K562 (cell line): ENCODE results near the gene TENM4. TPM values are rescaled to one million over a fixed set of nuclear protein-coding genes. Genes with fewer than 3 reads are reported as not detected.

ENCODE experiments used
- ATAC-seq: fragments of 200-7000 bp; cut with Tn5 transposase; 3 replicates; pipeline ENCODE4 v1.9.1; 2020; ENCODE audit warnings: moderate library complexity
- BruUV-seq: library from RNA; stranded (reverse); fragments of 400-500 nt; replicated peaks from 2 replicates; lab custom pipeline; 2021; lab: Mats Ljungman, UMichigan
- CTCF ChIA-PET: fragments of 300-600 bp; formaldehyde crosslinking; extraction: SDS; loops from one replicate; lab custom pipeline; 2021; ENCODE audit warnings: low intra/inter-chr PET ratio; lab: Yijun Ruan, JAX
- POLR2A ChIA-PET: fragments of 300-600, 350-650 bp; sonication (Branson Sonifier 250); formaldehyde crosslinking; extraction: SDS; loops from one replicate; lab custom pipeline; 2021; ENCODE audit warnings: antibody characterized with exemption, inconsistent platforms; lab: Yijun Ruan, JAX
- DNase-seq, 4 experiments: peaks; one replicate each; pipeline versions ENCODE4 v3.0.0 to v3.0.0-alpha.2; 2011 to 2018; ENCODE audit warnings: low spot score in 3 of 4, mixed read lengths in 3 of 4; ENCODE audit errors: extremely low read depth in 1 of 4
- FAIRE-seq: peaks from 2 replicates; lab custom pipeline; 2011; peaks lifted over from hg19 to GRCh38; lab: Jason Lieb, UNC
- H2AFZ ChIP-seq: 2 replicates; pipeline ENCODE4 v1.6.0; 2011; ENCODE audit warnings: low read depth, low read length, control low read depth, inconsistent platforms
- H3K27ac ChIP-seq: fragments of 200-600 bp; 3 replicates; pipeline ENCODE4 v1.8.0; 2011; ENCODE audit warnings: low read depth, mild to moderate bottlenecking, control low read depth, inconsistent platforms, low read length, moderate library complexity, mixed read lengths; ENCODE audit errors: extremely low read depth
- H3K27me3 ChIP-seq, 2 experiments: fragments of 300-600 bp in 1 of 2; 2 replicates in 1 of 2; 3 replicates in 1 of 2; pipeline versions ENCODE4 v1.6.0 to v1.8.0; 2011; ENCODE audit warnings: inconsistent platforms in 2 of 2, low read length in 2 of 2, mild to moderate bottlenecking in 1 of 2, mixed read lengths in 1 of 2, moderate library complexity in 1 of 2; ENCODE audit not compliant: control insufficient read depth in 2 of 2, insufficient read depth in 2 of 2
- H3K36me3 ChIP-seq: fragments of 300-600 bp; 3 replicates; pipeline ENCODE4 v1.8.0; 2011; ENCODE audit warnings: mild to moderate bottlenecking, low read length, inconsistent platforms; ENCODE audit not compliant: control insufficient read depth, insufficient read depth
- H3K4me1 ChIP-seq, 2 experiments: fragments of 200-600 bp in 1 of 2; replicated peaks in 1 of 2; 2 replicates in 1 of 2; 3 replicates in 1 of 2; pipeline versions ENCODE4 v1.5.1 to v1.8.0; 2011; ENCODE audit warnings: inconsistent platforms in 2 of 2, low read length in 2 of 2, mild to moderate bottlenecking in 1 of 2, mixed read lengths in 1 of 2, moderate library complexity in 1 of 2; ENCODE audit not compliant: control insufficient read depth in 2 of 2, insufficient read depth in 2 of 2
- H3K4me2 ChIP-seq: 2 replicates; pipeline ENCODE4 v1.6.1; 2011; ENCODE audit warnings: low read length, control low read depth, inconsistent platforms, mixed read lengths; ENCODE audit not compliant: insufficient read depth
- H3K4me3 ChIP-seq: fragments of 200-600 bp; sonication (generic), shearing (Covaris generic); 2 replicates; pipeline ENCODE4 v1.5.1; 2016; ENCODE audit warnings: control low read depth, inconsistent platforms
- H3K79me2 ChIP-seq: fragments of 200-600 bp; 3 replicates; pipeline ENCODE4 v1.8.0; 2011; ENCODE audit warnings: low read length, inconsistent platforms; ENCODE audit not compliant: control insufficient read depth, insufficient read depth
- H3K9ac ChIP-seq, 2 experiments: 2 replicates each; pipeline versions ENCODE4 v1.6.0 to v1.6.1; 2011; ENCODE audit warnings: low read depth in 2 of 2, low read length in 2 of 2, control low read depth in 1 of 2, inconsistent platforms in 1 of 2, mild to moderate bottlenecking in 1 of 2, mixed read lengths in 1 of 2; ENCODE audit not compliant: insufficient read depth in 1 of 2
- H3K9me1 ChIP-seq: one replicate; pipeline ENCODE4 v1.6.0; 2011; ENCODE audit warnings: inconsistent platforms, mild to moderate bottlenecking, low read length, moderate library complexity; ENCODE audit not compliant: control insufficient read depth, insufficient read depth
- H3K9me3 ChIP-seq: replicated peaks from 2 replicates; pipeline ENCODE4 v1.5.1; 2011; ENCODE audit warnings: low read depth, low read length, inconsistent platforms; ENCODE audit not compliant: control insufficient read depth, insufficient read depth
- H4K20me1 ChIP-seq: replicated peaks from 2 replicates; pipeline ENCODE4 v1.6.1; 2011; ENCODE audit warnings: low read length, inconsistent platforms, mixed read lengths; ENCODE audit not compliant: control insufficient read depth, insufficient read depth
- CBX8 ChIP-seq: fragments of 200-600 bp; sonication (generic); IDR thresholded peaks from 2 replicates; pipeline ENCODE4 v1.6.1; 2012; ENCODE audit warnings: borderline replicate concordance, mixed run types, low read depth, mild to moderate bottlenecking, moderate library complexity, mixed read lengths, low read length, control low read depth, inconsistent platforms; ENCODE audit not compliant: poor library complexity, severe bottlenecking; ENCODE audit errors: extremely low read depth
- CSDE1 ChIP-seq, 2 experiments: fragments of 450-650 bp; IDR thresholded peaks; 2 replicates each; pipeline ENCODE4 v1.6.1; 2016; ENCODE audit warnings: mild to moderate bottlenecking in 1 of 2
- DDX20 ChIP-seq: fragments of 450-650 bp; IDR thresholded peaks from 2 replicates; pipeline ENCODE4 v1.6.1; 2016; ENCODE audit warnings: missing genetic modification characterization, low read depth, mild to moderate bottlenecking, missing compliant biosample characterization, moderate library complexity
- ELF4 ChIP-seq: fragments of 450-650 bp; formaldehyde crosslinking; IDR thresholded peaks from 2 replicates; pipeline ENCODE4 v1.4.0; 2022; ENCODE audit warnings: missing genetic modification characterization
- HDAC2 ChIP-seq: fragments of 450-650 bp; IDR thresholded peaks from 2 replicates; pipeline ENCODE4 v1.6.1; 2016; ENCODE audit warnings: mild to moderate bottlenecking
- HLTF ChIP-seq: fragments of 450-650 bp; IDR thresholded peaks from 2 replicates; pipeline ENCODE4 v1.6.1; 2016
- HMG20A ChIP-seq: fragments of 450-650 bp; formaldehyde crosslinking; conservative IDR thresholded peaks from 2 replicates; pipeline ENCODE4 v1.4.0; 2020; ENCODE audit warnings: mild to moderate bottlenecking, mixed read lengths
- RCOR1 ChIP-seq, 2 experiments: IDR thresholded peaks; 2 replicates each; pipeline ENCODE4 v1.6.1; 2012; ENCODE audit warnings: low read depth in 2 of 2, low read length in 2 of 2, borderline replicate concordance in 1 of 2, improper control_type of control experiment in 1 of 2
- SRSF9 ChIP-seq: fragments of 200-400 bp; formaldehyde crosslinking; IDR thresholded peaks from 2 replicates; pipeline ENCODE4 v1.6.1; 2017; ENCODE audit warnings: low read depth, low read length, borderline replicate concordance
- TEAD2 ChIP-seq: fragments of 450-650 bp; IDR thresholded peaks from 2 replicates; pipeline ENCODE4 v1.6.1; 2016; ENCODE audit warnings: missing genetic modification characterization, control low read depth, missing compliant biosample characterization
- ZC3H4 ChIP-seq: sonication (generic); formaldehyde crosslinking; IDR thresholded peaks from 2 replicates; pipeline ENCODE4 v1.9.0; 2021; ENCODE audit warnings: missing genetic modification reagents, borderline replicate concordance
- ZNF561 ChIP-seq: fragments of 450-650 bp; formaldehyde crosslinking; conservative IDR thresholded peaks from 2 replicates; pipeline ENCODE4 v1.4.0; 2020; ENCODE audit warnings: mild to moderate bottlenecking, moderate library complexity
- WGBS: fragments of 100-300 bp; shearing (Covaris generic); methylation state at CpG from one replicate; pipeline ENCODE4 v1.1.6; 2016; ENCODE audit warnings: low coverage, mixed read lengths; ENCODE audit not compliant: insufficient coverage; ENCODE audit errors: missing lambda C conversion rate; 5-methylcytosine and 5-hydroxymethylcytosine counted together
- in situ Hi-C: fragments of 300-500 bp; cut with MboI; formaldehyde crosslinking; loops from 4 replicates; pipeline ENCODE4 v1.15.0; 2018; ENCODE audit warnings: inconsistent platforms, mixed read lengths
- intact Hi-C: fragments of 100-400 bp; cut with micrococcal nuclease; formaldehyde crosslinking; loops from 2 replicates; pipeline ENCODE4 v1.14.2; 2022
- polyA plus RNA-seq, 8 experiments: library from polyadenylated mRNA; depleted of rRNA in 4 of 8; stranded (reverse) in 5 of 8; unstranded in 3 of 8; fragments of >200 nt; fragmentation: Nextera tagmentation in 2 of 8; fragmentation: Illumina TruSeq in 1 of 8; extraction: Ambion mirVana in 2 of 8; extraction: Trizol in 1 of 8; gene quantifications; 2 replicates each; pipeline versions ENCODE4 v1.2.1 to v1.2.3, GENCODE V29; 2011 to 2014; ENCODE audit warnings: inconsistent platforms in 1 of 8, missing spikeins in 1 of 8
- total RNA-seq, 7 experiments: library from RNA; depleted of rRNA in 6 of 7; stranded (reverse); fragments of >200 nt in 6 of 7; fragmentation: Illumina TruSeq in 2 of 7; extraction: Trizol in 2 of 7; gene quantifications; 2 replicates each; pipeline versions ENCODE4 v1.2.1 to v1.2.3, GENCODE V29; 2011 to 2021; ENCODE audit warnings: low replicate concordance in 1 of 7
- TF ChIP-seq, protein P1 (sequence below): IDR thresholded peaks from 2 replicates; pipeline ENCODE4 v1.6.1; 2014; ENCODE audit warnings: antibody characterized with exemption
- TF ChIP-seq, protein P2 (sequence below): IDR thresholded peaks from 3 replicates; pipeline ENCODE4 v1.6.1; 2011; ENCODE audit warnings: borderline replicate concordance, mild to moderate bottlenecking, moderate library complexity; ENCODE audit not compliant: insufficient read length; ENCODE audit errors: extremely low read depth
- TF ChIP-seq, protein P3 (sequence below): fragments of 250-450 bp; sonication (Bioruptor Pico); IDR thresholded peaks from 2 replicates; pipeline ENCODE4 v1.5.0; 2022; ENCODE audit warnings: mild to moderate bottlenecking

TENM4 gene
- total and polyA plus RNA-seq, 9 of the 15 experiments (the other 6 are each of a cell fraction or from before 2014, with no cell fraction given): 0.16 TPM; not detected in 8

- no peak for TF ChIP-seq TEAD2 (tag)
- no peak for TF ChIP-seq DDX20
- TF ChIP-seq, protein P1, sequence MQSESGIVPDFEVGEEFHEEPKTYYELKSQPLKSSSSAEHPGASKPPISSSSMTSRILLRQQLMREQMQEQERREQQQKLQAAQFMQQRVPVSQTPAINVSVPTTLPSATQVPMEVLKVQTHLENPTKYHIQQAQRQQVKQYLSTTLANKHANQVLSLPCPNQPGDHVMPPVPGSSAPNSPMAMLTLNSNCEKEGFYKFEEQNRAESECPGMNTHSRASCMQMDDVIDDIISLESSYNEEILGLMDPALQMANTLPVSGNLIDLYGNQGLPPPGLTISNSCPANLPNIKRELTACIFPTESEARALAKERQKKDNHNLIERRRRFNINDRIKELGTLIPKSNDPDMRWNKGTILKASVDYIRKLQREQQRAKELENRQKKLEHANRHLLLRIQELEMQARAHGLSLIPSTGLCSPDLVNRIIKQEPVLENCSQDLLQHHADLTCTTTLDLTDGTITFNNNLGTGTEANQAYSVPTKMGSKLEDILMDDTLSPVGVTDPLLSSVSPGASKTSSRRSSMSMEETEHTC: no peak
- no peak for TF ChIP-seq CBX8
- TF ChIP-seq SRSF9: no peak
- TF ChIP-seq ZNF561 (CRISPR knock-in tag): no peak
- TF ChIP-seq HMG20A (CRISPR knock-in tag): no peak
- TF ChIP-seq HLTF: no peak
- TF ChIP-seq, all 486 proteins: peak for 0
These were observed 91.7 kb downstream of the TENM4 start (continued) for GRCh38 chr11:79348976-79349682.

- ATAC-seq: no peak
- no peak overlapping the region for H3K27ac ChIP-seq
- H3K4me2 ChIP-seq: no peak overlapping the region
- no peaks in the 10 kb centered on the region for H3K9me3 ChIP-seq
- no peaks in the 10 kb centered on the region for H3K79me2 ChIP-seq
- no peak overlapping the region for H3K9ac ChIP-seq
- CTCF ChIA-PET: no interaction called here
- no peak overlapping the region for H3K4me3 ChIP-seq
- in situ Hi-C loops: no loop called here
- intact Hi-C loops: no loop called here
- TF ChIP-seq, protein P2, sequence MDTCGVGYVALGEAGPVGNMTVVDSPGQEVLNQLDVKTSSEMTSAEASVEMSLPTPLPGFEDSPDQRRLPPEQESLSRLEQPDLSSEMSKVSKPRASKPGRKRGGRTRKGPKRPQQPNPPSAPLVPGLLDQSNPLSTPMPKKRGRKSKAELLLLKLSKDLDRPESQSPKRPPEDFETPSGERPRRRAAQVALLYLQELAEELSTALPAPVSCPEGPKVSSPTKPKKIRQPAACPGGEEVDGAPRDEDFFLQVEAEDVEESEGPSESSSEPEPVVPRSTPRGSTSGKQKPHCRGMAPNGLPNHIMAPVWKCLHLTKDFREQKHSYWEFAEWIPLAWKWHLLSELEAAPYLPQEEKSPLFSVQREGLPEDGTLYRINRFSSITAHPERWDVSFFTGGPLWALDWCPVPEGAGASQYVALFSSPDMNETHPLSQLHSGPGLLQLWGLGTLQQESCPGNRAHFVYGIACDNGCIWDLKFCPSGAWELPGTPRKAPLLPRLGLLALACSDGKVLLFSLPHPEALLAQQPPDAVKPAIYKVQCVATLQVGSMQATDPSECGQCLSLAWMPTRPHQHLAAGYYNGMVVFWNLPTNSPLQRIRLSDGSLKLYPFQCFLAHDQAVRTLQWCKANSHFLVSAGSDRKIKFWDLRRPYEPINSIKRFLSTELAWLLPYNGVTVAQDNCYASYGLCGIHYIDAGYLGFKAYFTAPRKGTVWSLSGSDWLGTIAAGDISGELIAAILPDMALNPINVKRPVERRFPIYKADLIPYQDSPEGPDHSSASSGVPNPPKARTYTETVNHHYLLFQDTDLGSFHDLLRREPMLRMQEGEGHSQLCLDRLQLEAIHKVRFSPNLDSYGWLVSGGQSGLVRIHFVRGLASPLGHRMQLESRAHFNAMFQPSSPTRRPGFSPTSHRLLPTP: no peak
- TF ChIP-seq CSDE1 (IDR thresholded peaks at IDR 0.05) (no peak), RCOR1 (IDR thresholded peaks at IDR 0.05; ENCODE audit: borderline replicate concordance in 1 of 2, low read depth in 2 of 2, low read length in 2 of 2) (no peak), HDAC2 (no peak), ELF4 (CRISPR knock-in tag) (no peak), ZC3H4 (CRISPR knock-in tag) (no peak)
- TF ChIP-seq, protein P3, sequence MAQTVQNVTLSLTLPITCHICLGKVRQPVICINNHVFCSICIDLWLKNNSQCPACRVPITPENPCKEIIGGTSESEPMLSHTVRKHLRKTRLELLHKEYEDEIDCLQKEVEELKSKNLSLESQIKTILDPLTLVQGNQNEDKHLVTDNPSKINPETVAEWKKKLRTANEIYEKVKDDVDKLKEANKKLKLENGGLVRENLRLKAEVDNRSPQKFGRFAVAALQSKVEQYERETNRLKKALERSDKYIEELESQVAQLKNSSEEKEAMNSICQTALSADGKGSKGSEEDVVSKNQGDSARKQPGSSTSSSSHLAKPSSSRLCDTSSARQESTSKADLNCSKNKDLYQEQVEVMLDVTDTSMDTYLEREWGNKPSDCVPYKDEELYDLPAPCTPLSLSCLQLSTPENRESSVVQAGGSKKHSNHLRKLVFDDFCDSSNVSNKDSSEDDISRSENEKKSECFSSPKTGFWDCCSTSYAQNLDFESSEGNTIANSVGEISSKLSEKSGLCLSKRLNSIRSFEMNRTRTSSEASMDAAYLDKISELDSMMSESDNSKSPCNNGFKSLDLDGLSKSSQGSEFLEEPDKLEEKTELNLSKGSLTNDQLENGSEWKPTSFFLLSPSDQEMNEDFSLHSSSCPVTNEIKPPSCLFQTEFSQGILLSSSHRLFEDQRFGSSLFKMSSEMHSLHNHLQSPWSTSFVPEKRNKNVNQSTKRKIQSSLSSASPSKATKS (CRISPR knock-in tag): no peak
- H3K4me1 ChIP-seq: no peaks in the 10 kb centered on the region
- no TSS peak for BruUV-seq
- no peaks in the 10 kb centered on the region for H3K9me1 ChIP-seq
- no peak overlapping the region for H2AFZ ChIP-seq
- DNase-seq: no peak
- no peak for FAIRE-seq
- no peaks in the 10 kb centered on the region for H3K27me3 ChIP-seq
- WGBS: 3% methylated on average over 8 of the region's 8 CpGs
- POLR2A ChIA-PET: interaction anchor here (0.6 kb wide), 1 partner anchor 23 kb away, joined by 5 read pairs; no protein-coding TSS in a partner anchor
- no peaks in the 10 kb centered on the region for H3K36me3 ChIP-seq
- no peaks in the 10 kb centered on the region for H4K20me1 ChIP-seq
These were observed 94.8 kb downstream of the TENM4 start for GRCh38 chr11:79346021-79346420.
